Measurements from ENCODE around the gene SMDT1. TPM values are rescaled to one million over a fixed set of nuclear protein-coding genes. Genes with fewer than 3 reads are reported as not detected.
A peak's percentile ranks its signal among the peaks of the same experiment; 100 is the strongest.

The SMDT1 gene, protein sequence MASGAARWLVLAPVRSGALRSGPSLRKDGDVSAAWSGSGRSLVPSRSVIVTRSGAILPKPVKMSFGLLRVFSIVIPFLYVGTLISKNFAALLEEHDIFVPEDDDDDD
- total RNA-seq (2014; rRNA removed): 2.6 and 6.6 TPM in 2 replicates
- polyA plus RNA-seq (2012): 94.4 TPM

- peak; percentile 97 for DNase-seq (ENCODE audit: low read depth)
Measured at GRCh38 chr22:42079319-42080251, at the start of gene SMDT1. TSS of gene SMDT1 (plus strand) at chr22:42079700. CDS start at chr22:42079769, 69 bp downstream.

GRCh38 chr22:42033263-42034181 is 46.0 kb upstream of the SMDT1 start:
- no peak for DNase-seq (ENCODE audit: low read depth)

- no peak for DNase-seq (ENCODE audit: low read depth)
Measured at GRCh38 chr22:42035256-42035655, 44.2 kb upstream of the SMDT1 start.

DNA sequence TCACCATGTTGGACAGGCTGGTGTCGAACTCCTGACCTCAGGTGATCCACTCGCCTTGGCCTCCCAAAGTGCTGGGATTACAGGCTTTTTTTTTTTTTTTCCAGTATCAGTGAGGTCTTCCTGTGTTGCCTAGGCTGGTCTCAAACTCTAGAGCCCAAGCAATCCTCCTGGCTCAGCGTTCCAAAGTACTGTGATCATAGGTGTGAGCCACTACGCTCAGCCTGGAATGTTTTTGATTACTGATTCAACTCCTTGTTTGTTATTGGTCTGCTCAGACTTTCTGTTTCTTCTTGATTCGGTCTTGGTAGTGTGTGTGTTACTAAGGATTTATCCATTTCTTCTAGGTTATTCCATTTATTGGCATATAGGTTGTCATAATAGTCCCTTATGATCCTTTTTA is 40.2 kb upstream of the SMDT1 start:
- no peak for DNase-seq (ENCODE audit: low read depth)

DNA sequence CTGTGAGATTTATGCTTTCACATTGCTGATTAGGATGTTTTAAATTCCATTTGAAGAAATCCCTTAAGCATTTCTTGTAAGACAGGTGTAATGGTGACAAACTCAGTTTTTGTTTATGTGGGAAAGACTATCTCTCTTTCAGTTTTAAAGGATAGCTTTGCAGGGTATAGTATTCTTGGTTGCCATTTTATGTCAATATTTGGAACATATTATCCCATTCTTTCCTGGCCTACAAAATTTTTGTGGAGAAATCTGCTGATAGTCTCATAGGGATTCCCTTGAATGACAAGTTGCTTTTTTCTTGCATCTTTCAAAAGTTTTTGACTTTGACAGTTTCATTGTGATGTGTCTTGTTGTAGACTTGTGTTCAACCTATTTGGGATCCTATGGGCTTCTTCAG is 37.7 kb upstream of the SMDT1 start:
- no peak for DNase-seq (ENCODE audit: low read depth)

GRCh38 chr22:42050641-42051180 is 28.8 kb upstream of the SMDT1 start:
- no peak for DNase-seq (ENCODE audit: low read depth)

GRCh38 chr22:42052765-42053164 is 26.7 kb upstream of the SMDT1 start:
- no peak for DNase-seq (ENCODE audit: low read depth)

GRCh38 chr22:42056757-42057511 is 22.6 kb upstream of the SMDT1 start:
- no peak for DNase-seq (ENCODE audit: low read depth)

GRCh38 chr22:42060489-42060888 is 19.0 kb upstream of the SMDT1 start:
- DNase-seq (ENCODE audit: low read depth): no peak

- DNase-seq (ENCODE audit: low read depth): no peak
Measured at GRCh38 chr22:42061041-42061440, 18.5 kb upstream of the SMDT1 start.

- DNase-seq (ENCODE audit: low read depth): no peak
Measured at GRCh38 chr22:42062506-42063170, 16.9 kb upstream of the SMDT1 start.

GRCh38 chr22:42064629-42065028 is 14.9 kb upstream of the SMDT1 start:
- DNase-seq (ENCODE audit: low read depth): no peak

DNA sequence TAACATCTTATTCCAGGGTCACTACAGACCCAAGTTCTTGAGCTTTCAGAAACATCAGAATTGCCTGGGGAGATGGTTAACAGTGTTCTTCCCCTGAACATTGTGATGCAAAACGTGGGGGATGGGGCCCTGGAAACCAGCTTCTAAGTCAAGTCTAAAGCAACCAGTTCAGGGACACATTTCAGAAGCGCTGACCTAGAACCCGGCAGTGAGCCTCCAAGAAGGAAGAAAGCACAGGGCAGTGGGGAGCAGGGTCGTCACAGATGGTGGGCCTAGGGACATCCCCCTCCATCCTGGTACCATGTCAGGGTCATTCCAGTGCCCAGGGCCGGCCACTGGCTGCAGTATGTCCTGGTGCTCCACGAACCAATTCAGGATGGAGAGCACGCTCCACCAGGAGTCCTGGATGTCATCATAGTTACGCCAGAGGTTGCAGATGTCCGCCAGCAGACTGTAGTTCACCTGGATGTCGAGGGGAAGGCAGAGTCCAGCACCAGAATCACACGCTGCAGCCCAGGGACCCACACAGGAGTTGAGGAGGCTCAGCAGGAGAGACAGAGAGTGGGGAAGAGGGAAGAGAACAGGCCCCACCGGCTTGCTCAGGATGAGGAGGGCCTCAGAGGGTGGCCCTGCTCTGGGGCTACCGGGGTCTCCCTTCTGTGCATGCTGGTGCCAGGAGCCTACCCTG is 13.9 kb upstream of the SMDT1 start:
- DNase-seq (ENCODE audit: low read depth): no peak

DNA sequence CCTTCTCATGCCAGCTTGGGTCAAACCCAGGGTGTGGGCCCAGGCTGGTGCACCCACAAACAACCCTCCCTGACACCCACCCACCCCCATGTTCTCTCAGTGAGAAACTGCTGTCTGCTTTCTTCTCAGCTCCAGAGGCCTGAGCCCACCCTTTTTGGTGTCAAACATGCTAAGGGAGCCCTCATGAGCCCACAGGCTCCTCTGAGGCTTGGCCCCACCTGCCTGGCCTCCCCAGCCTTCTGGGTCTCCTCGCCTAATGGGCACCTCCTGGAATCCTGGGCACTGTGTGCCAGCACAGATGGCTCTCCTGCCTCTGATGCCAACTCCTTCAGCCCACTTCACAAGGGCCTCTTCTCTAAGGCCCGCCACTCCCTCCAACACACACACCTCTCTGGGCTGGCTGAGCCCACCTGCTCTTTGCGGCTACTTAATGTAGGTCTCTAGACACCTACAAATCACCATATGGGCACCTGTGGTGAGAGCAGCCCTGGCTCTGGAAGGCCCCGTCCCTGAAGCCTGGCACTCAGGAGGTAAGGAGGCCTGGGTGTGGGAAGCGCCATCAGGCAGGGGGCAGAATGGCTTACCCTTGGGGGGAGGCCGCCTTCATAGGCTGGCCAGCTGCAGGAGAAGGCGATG is 13.3 kb upstream of the SMDT1 start:
- no peak for DNase-seq (ENCODE audit: low read depth)

DNA sequence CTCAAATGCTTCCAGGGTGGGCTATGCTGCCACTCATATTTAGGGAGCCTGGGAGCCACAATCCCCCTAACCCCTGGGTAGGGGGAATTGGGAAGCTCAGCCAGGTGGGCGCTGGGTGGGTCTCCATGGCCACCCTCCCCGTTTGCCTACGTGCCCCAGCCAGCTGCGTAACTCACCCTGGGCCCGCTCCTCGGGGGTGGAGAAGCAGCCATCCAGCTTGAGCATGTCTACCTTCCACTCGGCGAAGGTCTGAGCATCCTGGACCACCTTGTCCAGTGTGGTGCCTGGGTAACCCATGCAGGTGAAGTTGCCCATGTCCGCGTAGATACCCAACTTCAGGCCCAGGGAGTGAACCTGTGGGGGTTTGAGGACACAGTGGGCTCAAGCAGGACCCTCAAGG is 12.6 kb upstream of the SMDT1 start:
- DNase-seq (ENCODE audit: low read depth): no peak

DNA sequence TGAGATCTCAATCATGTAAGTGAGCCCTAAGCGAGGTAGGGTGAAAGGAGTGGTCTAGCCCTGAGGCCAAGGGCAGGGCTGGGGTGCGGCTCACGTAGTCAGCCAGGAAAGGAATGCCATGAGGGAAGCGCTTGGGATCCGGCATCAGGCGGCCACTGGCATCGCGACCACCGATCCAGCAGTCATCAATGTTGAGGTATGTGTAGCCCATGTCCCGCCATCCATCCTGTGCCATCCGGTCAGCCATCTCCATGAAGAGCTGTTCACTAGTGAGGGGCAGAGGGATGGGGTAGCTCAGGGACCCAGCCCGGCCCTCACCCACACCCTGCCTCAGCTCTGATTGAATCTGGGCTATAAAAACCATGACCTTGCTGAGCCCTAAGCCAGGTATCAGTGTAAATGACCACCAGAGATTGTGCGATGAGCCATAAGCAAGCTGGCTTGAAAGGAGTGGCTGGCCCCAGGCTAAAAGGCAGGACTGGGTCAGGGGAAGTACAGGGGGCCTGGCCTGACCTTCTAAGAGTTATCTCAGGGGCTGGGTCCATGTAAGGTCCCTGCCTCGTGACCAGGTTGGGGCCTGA is 11.7 kb upstream of the SMDT1 start:
- DNase-seq (ENCODE audit: low read depth): no peak

DNA sequence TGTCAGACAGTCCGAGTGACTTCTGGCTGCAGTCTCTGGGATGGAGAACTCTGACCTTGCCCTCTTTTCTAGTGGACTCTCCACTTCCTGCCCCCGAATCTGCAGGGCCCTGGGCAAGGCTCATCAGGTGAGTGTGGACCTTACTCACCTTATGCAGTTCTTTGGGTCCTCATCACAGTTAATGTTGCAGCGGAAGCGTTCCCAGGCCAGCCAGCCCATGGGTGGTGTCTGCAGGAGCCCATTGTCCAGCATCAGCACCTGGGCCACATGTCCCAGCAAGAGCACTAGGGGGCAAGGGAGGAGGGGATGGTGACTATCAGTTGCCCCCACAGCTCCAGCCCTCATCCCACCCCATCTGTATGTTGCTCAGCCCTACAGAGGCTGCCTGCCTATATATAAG is 11.2 kb upstream of the SMDT1 start:
- no peak for DNase-seq (ENCODE audit: low read depth)

GRCh38 chr22:42069801-42070516 is 9.5 kb upstream of the SMDT1 start:
- no peak for DNase-seq (ENCODE audit: low read depth)

All from LHCN-M2 (cell line).